ENCODE data around the gene ZNF846. TPM values are rescaled to one million over a fixed set of nuclear protein-coding genes. Genes with fewer than 3 reads are reported as not detected.

ZNF846 gene
- 3.8 and 7.7 TPM in 2 replicates for total RNA-seq

GRCh38 chr19:9768175-9769112 is at the start of gene ZNF846:
Gene ZNF846, minus strand, starts transcription at chr19:9768738. Its CDS starts 3,788 bp downstream, at chr19:9764950.
- no peak for TF ChIP-seq CTCF (conservative IDR thresholded peaks at IDR 0.05; ENCODE audit: low read depth, low read length)
- peak; percentile 82 for DNase-seq (ENCODE audit: low read depth)
- peak within 1 kb of the TSS; percentile 71 for H3K4me3 ChIP-seq (ENCODE audit: low read depth, low read length)

GRCh38 chr19:9818175-9818733 is 49.7 kb upstream of the ZNF846 start:
- no peak for DNase-seq (ENCODE audit: low read depth)
- no peak for TF ChIP-seq CTCF (conservative IDR thresholded peaks at IDR 0.05; ENCODE audit: low read depth, low read length)
- peak overlapping the region; percentile 94 for H3K4me3 ChIP-seq (ENCODE audit: low read depth, low read length)

- no peak for DNase-seq (ENCODE audit: low read depth)
- no peak for TF ChIP-seq CTCF (conservative IDR thresholded peaks at IDR 0.05; ENCODE audit: low read depth, low read length)
- H3K4me3 ChIP-seq (ENCODE audit: low read depth, low read length): no peak overlapping the region
These were observed 42.6 kb upstream of the ZNF846 start for GRCh38 chr19:9811139-9811538.

- H3K4me3 ChIP-seq (ENCODE audit: low read depth, low read length): no peak overlapping the region
- no peak for DNase-seq (ENCODE audit: low read depth)
These were observed 40.6 kb upstream of the ZNF846 start for GRCh38 chr19:9808855-9809824.

GRCh38 chr19:9806803-9807202 is 38.3 kb upstream of the ZNF846 start:
- no peak overlapping the region for H3K4me3 ChIP-seq (ENCODE audit: low read depth, low read length)
- no peak for TF ChIP-seq CTCF (conservative IDR thresholded peaks at IDR 0.05; ENCODE audit: low read depth, low read length)
- DNase-seq (ENCODE audit: low read depth): no peak

More at GRCh38 chr19:9808855-9809824, 40.6 kb upstream of the ZNF846 start:
- no peak for TF ChIP-seq CTCF (conservative IDR thresholded peaks at IDR 0.05; ENCODE audit: low read depth, low read length)

- no peak overlapping the region for H3K4me3 ChIP-seq (ENCODE audit: low read depth, low read length)
- no peak for TF ChIP-seq CTCF (conservative IDR thresholded peaks at IDR 0.05; ENCODE audit: low read depth, low read length)
- DNase-seq (ENCODE audit: low read depth): no peak
These were observed 33.4 kb upstream of the ZNF846 start for GRCh38 chr19:9801976-9802375.

Measured in epithelial cell of proximal tubule (primary cell).